ENCODE data around the gene CBARP. TPM values are rescaled to one million over a fixed set of nuclear protein-coding genes. Genes with fewer than 3 reads are reported as not detected.
A peak's percentile ranks its signal among the peaks of the same experiment; 100 is the strongest.

The CBARP gene
- total RNA-seq, 1 donor from 2014 or later: 1.0 TPM

DNA sequence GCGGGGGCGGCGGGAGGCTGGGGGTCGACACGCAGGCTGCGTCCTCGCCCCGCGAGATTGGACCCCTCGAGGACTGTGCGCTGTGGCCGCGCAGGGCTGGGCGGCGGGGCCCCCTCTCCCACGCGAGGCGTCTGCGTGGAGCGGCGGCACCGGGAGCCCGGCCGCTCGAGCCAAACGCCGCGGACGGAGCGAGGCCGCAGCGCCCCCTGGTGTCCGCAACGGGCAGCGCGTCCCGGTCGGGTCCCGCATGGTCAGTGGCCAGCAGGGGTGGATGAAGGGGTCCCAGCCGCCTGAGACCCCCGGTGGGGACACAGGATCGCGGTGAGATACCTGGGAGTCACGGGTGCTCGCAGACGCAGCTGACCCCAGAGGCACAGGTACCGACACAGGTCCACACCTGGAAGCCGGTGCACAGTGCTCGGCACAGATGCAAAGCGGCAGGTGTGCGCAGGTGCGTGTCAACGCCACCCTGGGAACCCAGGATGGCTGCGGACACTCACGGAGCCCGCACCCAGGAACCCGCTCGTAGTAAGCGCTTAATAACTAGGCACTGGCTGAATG is 29.2 kb upstream of the CBARP start:
- peak; percentile 90 for DNase-seq
- ATAC-seq: peak; percentile 49
- Histone ChIP-seq H3K27ac (peak overlapping the region; percentile 80), H3K9me3 (no peaks in the 10 kb centered on the region), H3K27me3 (no peaks in the 10 kb centered on the region), H3K4me3 (peak overlapping the region; percentile 58), H3K36me3 (peaks cover 16% of the 10 kb centered on the region), H3K4me1 (peaks cover 63% of the 10 kb centered on the region)
- TF ChIP-seq, protein P1, sequence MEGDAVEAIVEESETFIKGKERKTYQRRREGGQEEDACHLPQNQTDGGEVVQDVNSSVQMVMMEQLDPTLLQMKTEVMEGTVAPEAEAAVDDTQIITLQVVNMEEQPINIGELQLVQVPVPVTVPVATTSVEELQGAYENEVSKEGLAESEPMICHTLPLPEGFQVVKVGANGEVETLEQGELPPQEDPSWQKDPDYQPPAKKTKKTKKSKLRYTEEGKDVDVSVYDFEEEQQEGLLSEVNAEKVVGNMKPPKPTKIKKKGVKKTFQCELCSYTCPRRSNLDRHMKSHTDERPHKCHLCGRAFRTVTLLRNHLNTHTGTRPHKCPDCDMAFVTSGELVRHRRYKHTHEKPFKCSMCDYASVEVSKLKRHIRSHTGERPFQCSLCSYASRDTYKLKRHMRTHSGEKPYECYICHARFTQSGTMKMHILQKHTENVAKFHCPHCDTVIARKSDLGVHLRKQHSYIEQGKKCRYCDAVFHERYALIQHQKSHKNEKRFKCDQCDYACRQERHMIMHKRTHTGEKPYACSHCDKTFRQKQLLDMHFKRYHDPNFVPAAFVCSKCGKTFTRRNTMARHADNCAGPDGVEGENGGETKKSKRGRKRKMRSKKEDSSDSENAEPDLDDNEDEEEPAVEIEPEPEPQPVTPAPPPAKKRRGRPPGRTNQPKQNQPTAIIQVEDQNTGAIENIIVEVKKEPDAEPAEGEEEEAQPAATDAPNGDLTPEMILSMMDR (IDR thresholded peaks at IDR 0.05): peak; percentile 96
- intact Hi-C loops (cut with DNase I): no loop called here

GRCh38 chr19:1266129-1266915 is 28.5 kb upstream of the CBARP start:
- ATAC-seq (peak; percentile 65), DNase-seq (peak; percentile 96)
- H3K4me1 ChIP-seq: peaks cover 63% of the 10 kb centered on the region
- peak overlapping the region; percentile 80 for H3K27ac ChIP-seq
- intact Hi-C loops (cut with DNase I): no loop called here
- peaks cover 10% of the 10 kb centered on the region for H3K36me3 ChIP-seq
- TF ChIP-seq, protein P1 (IDR thresholded peaks at IDR 0.05): no peak
- no peaks in the 10 kb centered on the region for H3K9me3 ChIP-seq
- H3K27me3 ChIP-seq: no peaks in the 10 kb centered on the region
- H3K4me3 ChIP-seq: peak overlapping the region; percentile 58

GRCh38 chr19:1265615-1266128 is 27.9 kb upstream of the CBARP start:
- Histone ChIP-seq H3K36me3 (peaks cover 3% of the 10 kb centered on the region), H3K9me3 (no peaks in the 10 kb centered on the region), H3K4me3 (peak overlapping the region; percentile 58), H3K27me3 (no peaks in the 10 kb centered on the region), H3K4me1 (peaks cover 59% of the 10 kb centered on the region), H3K27ac (peak overlapping the region; percentile 80)
- intact Hi-C loops (cut with DNase I): no loop called here
- ATAC-seq: no peak
- TF ChIP-seq, protein P1 (IDR thresholded peaks at IDR 0.05): no peak
- DNase-seq: peak; percentile 84

- intact Hi-C loops (cut with DNase I): no loop called here
- no peak for ATAC-seq
Measured at GRCh38 chr19:1264801-1265614, 27.2 kb upstream of the CBARP start.

DNA sequence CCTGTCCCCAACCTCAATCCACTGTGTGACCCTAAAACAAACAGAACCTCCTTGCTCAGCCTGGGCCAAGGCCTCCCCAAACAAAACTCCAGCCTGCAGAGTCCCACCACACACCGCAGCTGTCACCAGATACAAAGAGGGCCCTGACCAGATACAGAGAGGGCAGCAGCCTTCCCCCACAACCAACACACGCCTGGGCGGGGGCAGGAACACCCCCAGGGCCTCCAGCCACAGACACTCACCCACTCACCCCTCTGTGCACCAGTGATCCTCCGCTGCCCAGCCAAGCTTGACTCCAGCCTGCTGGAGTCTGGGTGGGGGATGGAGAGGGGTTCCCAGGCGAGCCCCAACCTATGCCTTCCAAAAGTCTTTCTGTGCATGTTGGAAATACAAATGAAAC is 25.4 kb upstream of the CBARP start:
- Histone ChIP-seq H3K36me3 (peaks cover 2% of the 10 kb centered on the region), H3K4me3 (no peak overlapping the region), H3K4me1 (peaks cover 71% of the 10 kb centered on the region), H3K9me3 (no peaks in the 10 kb centered on the region), H3K27ac (peak overlapping the region; percentile 95), H3K27me3 (no peaks in the 10 kb centered on the region)
- TF ChIP-seq, protein P1 (IDR thresholded peaks at IDR 0.05): no peak
- no peak for ATAC-seq
- intact Hi-C loops (cut with DNase I): no loop called here
- DNase-seq: no peak

More at GRCh38 chr19:1264801-1265614, 27.2 kb upstream of the CBARP start:
- Histone ChIP-seq H3K36me3 (no peaks in the 10 kb centered on the region), H3K4me3 (peak overlapping the region; percentile 58), H3K9me3 (no peaks in the 10 kb centered on the region), H3K4me1 (peaks cover 60% of the 10 kb centered on the region), H3K27me3 (no peaks in the 10 kb centered on the region), H3K27ac (peak overlapping the region; percentile 80)
- TF ChIP-seq, protein P1 (IDR thresholded peaks at IDR 0.05): no peak
- DNase-seq: peak; percentile 82

Data from upper lobe of right lung (tissue), 1 donor.